GM18511 (cell line): ENCODE results near the gene SRRM4.

ENCODE experiments used
- ATAC-seq: cut with Tn5 transposase; IDR thresholded peaks from one replicate; pipeline ENCODE4 v1.9.1; 2021; ENCODE audit warnings: mild to moderate bottlenecking, moderate library complexity; ENCODE audit not compliant: unreplicated experiment

SRRM4 gene

DNA sequence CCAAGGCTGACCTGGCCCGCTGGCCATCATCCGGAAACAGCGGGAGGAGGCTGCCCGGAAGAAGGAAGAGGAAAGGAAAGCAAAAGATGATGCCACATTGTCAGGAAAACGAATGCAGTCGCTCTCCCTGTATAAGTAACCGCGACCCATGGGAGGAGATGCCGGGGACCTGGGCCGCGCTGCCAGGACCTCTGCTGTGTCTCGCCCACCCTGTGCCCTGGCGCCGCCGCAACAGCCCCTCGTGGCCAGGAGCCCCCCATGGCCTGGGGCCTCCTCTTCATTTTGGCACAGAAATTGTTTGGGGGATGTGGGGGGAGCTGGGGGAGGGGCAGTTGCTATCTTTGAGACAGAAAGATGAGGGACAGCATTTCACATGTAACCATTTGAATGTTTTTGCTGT lies 213.9 kb downstream of the SRRM4 start:
- no peak for ATAC-seq

DNA sequence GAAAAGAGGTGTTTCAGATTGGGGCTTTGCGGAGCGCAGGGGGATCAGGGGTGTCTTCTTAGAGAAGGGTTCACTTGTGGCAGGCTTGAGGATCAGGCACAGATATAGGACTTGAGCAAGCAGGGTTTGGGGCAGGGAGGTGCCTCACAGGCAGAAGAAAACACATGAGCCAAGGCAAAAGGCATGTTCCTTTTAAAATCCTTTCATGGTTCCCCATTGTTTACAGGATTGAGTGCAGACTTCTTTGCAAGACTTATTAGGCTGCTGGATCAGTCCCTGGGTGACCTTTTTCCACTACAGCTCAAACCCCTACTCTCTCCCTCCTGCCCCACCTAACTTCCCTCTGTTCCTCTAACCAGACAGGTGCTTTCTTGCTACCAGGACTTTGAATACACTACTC lies 217.1 kb downstream of the SRRM4 start:
- ATAC-seq = no peak

DNA sequence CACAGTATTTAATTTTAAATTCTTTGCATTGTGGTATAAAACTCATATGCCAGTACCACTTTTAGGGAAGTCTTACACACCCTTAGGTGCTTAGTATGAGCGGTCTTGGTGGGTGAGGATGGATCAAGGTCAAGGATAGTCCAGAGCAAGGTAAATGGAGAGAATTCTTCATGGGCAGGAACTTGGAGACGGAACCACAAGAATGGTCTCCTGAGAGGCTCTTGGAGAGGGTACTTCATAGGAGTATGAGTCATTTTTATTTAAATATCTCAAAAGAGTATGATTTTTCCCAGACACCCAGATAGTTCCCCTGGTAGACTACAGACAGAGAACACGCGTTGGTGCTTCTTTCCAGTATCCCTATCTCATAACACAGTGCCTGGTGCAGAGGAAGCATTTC lies 219.3 kb downstream of the SRRM4 start:
- ATAC-seq = no peak

DNA sequence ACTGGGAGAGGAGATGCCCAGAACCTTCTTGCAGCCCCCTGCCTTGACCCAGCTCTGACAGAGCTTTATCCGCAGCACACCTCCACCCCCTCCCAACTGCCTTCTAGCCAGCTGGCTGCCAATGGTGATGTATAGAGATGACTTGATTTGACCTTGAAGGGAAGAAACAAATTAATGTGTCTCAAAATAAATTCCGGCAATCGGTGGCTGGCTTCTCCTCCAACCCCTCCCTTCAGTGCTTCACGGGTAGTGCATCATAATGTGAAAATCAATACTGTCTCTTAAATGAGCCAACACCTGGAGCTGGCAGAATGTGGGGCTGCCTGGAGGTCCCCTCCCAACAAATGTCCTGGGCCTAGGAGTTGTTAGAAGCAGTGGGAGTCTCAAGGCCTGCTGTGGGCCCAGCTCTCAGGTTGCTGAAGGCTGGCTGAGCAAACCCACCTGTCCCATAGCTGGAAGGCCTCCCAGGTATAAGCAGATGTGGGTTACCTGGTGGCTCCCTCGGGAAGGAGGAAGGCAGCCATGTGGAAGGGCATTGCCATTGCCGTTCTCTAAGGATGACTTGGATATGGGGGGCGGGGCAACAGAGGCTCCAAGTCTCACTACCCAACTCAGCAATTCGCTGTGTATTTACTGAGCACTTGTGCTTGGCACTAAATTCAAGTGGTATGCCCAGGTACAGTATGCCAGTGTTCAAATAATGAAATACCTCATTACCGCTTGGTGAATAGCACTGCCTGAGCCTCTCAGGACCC lies 220.6 kb downstream of the SRRM4 start:
- ATAC-seq = no peak

DNA sequence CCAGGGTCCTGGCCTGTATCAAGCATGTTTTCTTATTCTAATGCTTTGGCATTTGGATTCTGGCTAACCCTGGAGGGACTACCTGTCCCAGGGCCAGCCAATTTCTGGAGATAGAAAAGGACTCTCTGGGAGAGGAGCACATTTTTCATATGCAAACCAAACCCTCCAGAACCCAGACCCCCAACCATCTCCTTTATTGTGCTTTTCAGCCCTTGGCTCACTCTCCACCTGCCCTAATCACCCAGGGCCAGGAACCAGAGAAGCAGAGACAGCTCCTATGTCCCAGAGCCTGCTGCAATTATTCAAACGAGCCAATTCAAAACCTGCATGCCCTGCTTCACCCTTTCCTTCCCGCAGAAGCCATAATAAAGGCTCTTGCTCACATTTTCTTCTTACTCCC lies 221.2 kb downstream of the SRRM4 start:
- ATAC-seq = no peak

DNA sequence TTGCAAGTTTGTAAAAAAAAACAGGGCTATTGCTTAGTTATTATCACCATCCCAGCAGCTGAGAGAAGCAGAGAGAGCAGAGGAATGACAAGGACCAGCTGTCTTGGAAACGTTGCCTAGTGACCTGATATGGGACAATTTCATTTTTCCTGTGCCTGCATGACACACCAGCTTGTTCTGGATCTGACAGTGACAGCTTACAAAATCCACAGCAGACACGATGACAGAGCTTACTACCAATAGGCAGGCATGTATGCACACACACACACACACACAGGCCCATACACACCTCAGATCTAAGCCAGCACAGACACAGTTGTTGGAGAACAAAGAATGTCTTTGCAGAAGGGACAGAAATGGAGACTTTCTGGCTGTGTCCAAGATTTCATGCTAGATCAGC lies 222.8 kb downstream of the SRRM4 start:
- ATAC-seq = no peak

DNA sequence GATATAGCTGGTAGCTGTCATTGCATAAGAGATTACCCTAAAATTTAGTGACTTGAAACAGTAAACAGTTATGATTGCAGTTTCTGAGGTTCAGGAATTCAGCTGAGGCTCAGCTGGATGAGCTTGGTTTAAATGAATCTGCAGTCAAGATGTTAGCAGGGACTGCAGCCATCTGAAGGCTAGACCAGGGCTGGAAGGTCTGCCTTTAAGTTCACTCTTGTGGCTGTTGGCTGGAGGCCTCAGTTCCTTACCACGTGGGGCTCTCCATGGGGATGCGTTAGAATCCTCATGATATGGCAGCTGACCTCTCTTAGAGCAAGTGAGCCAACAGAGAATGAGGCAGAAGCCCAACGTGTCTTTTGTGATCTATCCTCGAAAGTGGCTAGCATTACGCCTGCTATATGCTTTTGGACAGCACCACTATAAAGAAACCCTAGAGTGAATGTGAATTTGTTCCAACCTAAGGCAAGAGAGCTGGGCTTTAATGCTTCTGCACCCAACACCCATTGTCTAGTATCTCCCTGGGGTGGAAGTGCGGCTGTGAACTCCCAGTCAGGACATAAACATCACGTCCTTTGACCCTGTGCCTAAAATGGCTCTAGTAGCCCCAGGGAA lies 223.4 kb downstream of the SRRM4 start:
- ATAC-seq = no peak

DNA sequence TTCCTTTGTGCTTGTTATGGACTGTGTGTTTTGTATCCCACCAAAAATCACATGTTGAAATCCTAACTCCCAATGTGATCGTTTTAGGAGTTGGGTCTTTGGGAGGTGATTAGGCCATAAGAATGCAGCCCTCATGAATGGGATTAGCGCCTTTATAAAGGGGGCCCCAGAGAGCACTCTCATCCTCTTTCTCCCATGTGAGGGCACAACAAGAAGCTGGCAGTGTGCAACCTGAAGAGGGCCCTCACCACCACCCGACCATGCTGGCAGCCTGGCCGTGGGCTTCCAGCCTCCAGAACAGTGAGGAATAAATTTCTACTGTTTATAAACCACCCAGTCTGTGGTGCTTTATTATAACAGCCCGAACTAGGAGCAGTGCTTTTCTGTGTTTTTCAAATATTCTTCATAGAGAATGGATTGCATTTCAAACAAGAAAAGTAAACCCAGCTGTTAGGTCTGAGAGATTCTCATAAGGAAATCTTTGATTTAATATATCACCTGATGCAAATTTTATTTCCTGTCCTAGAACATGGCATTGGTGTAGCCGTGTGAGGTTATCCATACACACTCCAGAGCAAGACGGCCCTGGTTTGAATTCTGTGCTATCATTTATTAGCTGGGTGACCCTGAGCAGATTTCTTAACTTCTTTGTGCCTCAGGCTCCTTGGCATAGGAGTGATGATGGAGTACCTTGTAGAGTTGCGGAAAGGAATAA lies 225.2 kb downstream of the SRRM4 start:
- no peak for ATAC-seq

DNA sequence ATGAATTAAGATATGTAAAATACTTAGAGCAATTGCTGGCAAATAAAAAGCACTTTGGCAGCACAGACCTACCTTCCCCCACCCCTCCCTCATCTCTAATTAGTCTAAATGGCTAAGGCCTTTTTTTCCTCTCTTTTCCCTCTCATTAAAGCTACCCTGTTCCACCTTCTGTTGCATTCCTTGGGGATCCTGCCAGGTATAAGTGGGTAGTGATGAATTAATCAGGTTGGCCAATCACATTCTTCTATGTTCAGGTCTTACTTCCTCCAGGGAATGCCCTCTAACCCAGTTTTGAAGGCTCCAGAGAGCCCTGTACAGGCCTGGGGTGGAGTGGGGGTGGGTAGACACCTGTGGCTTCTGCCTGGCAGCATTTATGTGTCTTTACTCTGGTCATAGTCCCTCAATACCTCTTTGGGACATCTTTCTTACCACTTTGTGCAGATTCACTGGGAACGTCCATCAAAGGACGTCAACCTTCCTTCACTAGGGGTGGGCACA lies 225.8 kb downstream of the SRRM4 start:
- no peak for ATAC-seq

DNA sequence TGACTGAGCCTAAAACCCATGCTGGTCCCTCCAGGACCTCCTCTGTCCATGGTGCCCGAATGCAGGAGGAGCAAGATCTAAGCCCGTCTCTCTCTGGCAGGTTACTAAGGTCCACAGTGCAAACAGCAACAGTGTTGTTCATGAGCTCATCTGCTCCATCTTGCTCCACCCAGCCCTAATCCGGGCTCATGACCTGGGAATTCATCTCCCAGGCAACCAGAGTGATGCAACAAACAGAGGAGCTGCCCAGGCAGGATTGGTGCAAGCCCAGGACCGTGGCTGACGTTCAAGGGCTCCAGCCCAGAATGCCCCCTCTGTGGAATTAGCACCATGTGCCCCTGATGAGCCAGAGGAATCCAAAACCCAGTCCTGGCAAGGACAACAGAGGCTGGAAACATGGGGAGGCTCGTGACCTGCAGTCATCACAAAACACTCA lies 227.3 kb downstream of the SRRM4 start:
- ATAC-seq = no peak

DNA sequence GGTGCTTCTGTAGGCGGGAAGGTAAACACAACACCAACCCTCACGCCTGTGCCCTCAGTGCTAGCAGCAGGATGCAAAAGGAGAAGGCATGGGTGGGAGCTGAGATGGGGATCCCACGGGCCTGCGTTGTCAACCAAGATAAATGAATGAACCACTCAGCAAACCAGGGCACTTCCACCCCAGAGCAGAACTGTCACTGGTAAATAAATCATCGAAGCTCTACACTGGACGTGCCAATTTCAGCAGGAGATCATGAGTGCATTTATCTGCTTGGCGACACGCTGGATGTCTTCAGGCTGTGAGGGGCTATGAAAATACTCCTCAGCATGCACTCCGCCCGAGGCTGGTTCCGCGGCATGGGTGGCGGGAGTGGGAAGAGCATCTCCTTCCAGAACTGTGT lies 230.5 kb downstream of the SRRM4 start:
- ATAC-seq = no peak
